GM18867 (cell line): ENCODE results near the gene QDPR.
A peak's percentile ranks its signal among the peaks of the same experiment; 100 is the strongest.

Experiments used
- ATAC-seq: cut with Tn5 transposase; IDR thresholded peaks from one replicate; pipeline ENCODE4 v1.9.1; 2021; ENCODE audit warnings: mild to moderate bottlenecking, moderate library complexity; ENCODE audit not compliant: unreplicated experiment

Gene QDPR

GRCh38 chr4:17528551-17529165 is 16.8 kb upstream of the QDPR start:
- ATAC-seq = no peak

GRCh38 chr4:17526695-17527477 is 15.0 kb upstream of the QDPR start:
- ATAC-seq = no peak

GRCh38 chr4:17523662-17524061 is 11.8 kb upstream of the QDPR start:
- ATAC-seq = peak; percentile 62

GRCh38 chr4:17521595-17521994 is 9.7 kb upstream of the QDPR start:
- ATAC-seq = no peak

- ATAC-seq = no peak
These were observed 5.8 kb upstream of the QDPR start for GRCh38 chr4:17517664-17518063.

GRCh38 chr4:17516980-17517379 is 5.1 kb upstream of the QDPR start:
- no peak for ATAC-seq

- ATAC-seq = no peak
These were observed 3.8 kb upstream of the QDPR start for GRCh38 chr4:17515445-17516407.

- ATAC-seq = no peak
These were observed 3.0 kb upstream of the QDPR start, which contains the start of gene CLRN2 for GRCh38 chr4:17514865-17515264. Gene CLRN2 (plus strand): TSS chr4:17515165. CDS start chr4:17515267, 102 bp downstream.

GRCh38 chr4:17512973-17513665 is 1.2 kb upstream of the QDPR start:
- ATAC-seq = no peak

GRCh38 chr4:17511509-17511949 is 361 bp downstream of the QDPR start:
- ATAC-seq = peak; percentile 62

- no peak for ATAC-seq
These were observed 839 bp downstream of the QDPR start for GRCh38 chr4:17511051-17511450.

- ATAC-seq = no peak
These were observed 1.3 kb downstream of the QDPR start for GRCh38 chr4:17510582-17510981.

- no peak for ATAC-seq
These were observed 7.8 kb downstream of the QDPR start for GRCh38 chr4:17504081-17504480.

- ATAC-seq = no peak
These were observed 9.1 kb downstream of the QDPR start for GRCh38 chr4:17502756-17503155.

- ATAC-seq = no peak
These were observed 11.3 kb downstream of the QDPR start for GRCh38 chr4:17500574-17500973.

- ATAC-seq = no peak
These were observed 13.9 kb downstream of the QDPR start for GRCh38 chr4:17497890-17498523.

GRCh38 chr4:17494258-17495190 is 17.4 kb downstream of the QDPR start:
- ATAC-seq = no peak

GRCh38 chr4:17493619-17494018 is 18.3 kb downstream of the QDPR start:
- ATAC-seq = no peak

- no peak for ATAC-seq
These were observed 19.0 kb downstream of the QDPR start for GRCh38 chr4:17492876-17493275.
